Right cardiac atrium (tissue), 5 donors: ENCODE data around the gene CECR2. TPM values are rescaled to one million over a fixed set of nuclear protein-coding genes. Genes with fewer than 3 reads are reported as not detected.
"Not testable (repeated sequence)": the region's sequence is repeated elsewhere in the genome, so short reads cannot be mapped to it uniquely, and the experiment has no call there.

ENCODE experiments used
- ATAC-seq, 2 donors: fragments of 200-7000 bp; cut with Tn5 transposase; one replicate each; pipeline versions ENCODE4 v1.8.0 to v1.9.1; 2020; ENCODE audit warnings: moderate library complexity in 2 of 2, mild to moderate bottlenecking in 1 of 2
- DNase-seq, 3 donors: peaks; one replicate each; pipeline ENCODE4 v3.0.0-alpha.2; 2020
- H3K27ac ChIP-seq: one replicate; pipeline ENCODE4 v1.5.1; 2013; ENCODE audit warnings: mild to moderate bottlenecking, low read length, control low read depth, moderate library complexity
- H3K27me3 ChIP-seq: one replicate; pipeline ENCODE4 v1.6.1; 2013; ENCODE audit not compliant: control insufficient read depth, insufficient read depth
- H3K4me1 ChIP-seq: one replicate; pipeline ENCODE4 v1.6.1; 2013; ENCODE audit warnings: low read length; ENCODE audit not compliant: control insufficient read depth, insufficient read depth
- H3K4me3 ChIP-seq: one replicate; pipeline ENCODE4 v1.5.1; 2013; ENCODE audit warnings: low read length, control low read depth
- H3K9me3 ChIP-seq: one replicate; pipeline ENCODE4 v1.6.1; 2013; ENCODE audit warnings: low read length; ENCODE audit not compliant: control insufficient read depth
- WGBS: extraction: QIAGEN DNeasy Blood & Tissue Kit; methylation state at CpG from one replicate; pipeline ENCODE4 v1.1.7; 2013; 5-methylcytosine and 5-hydroxymethylcytosine counted together
- intact Hi-C, 4 donors: fragments of 100-400 bp; cut with DNase I; formaldehyde crosslinking; loops; one replicate each; pipeline versions ENCODE4 v1.11.0 to v1.14.0; 2022 to 2023
- polyA plus RNA-seq: library from polyadenylated mRNA; stranded (reverse); fragments of 200-250 nt; gene quantifications from one replicate; pipeline ENCODE4 v1.2.3, GENCODE V29; 2013
- total RNA-seq, 4 donors: library from RNA; stranded (reverse); fragmentation: NEBNext Ultra II Directional; extraction: Animal tissue kit (Norgen Biotek cat#: 25700); gene quantifications; one replicate each; pipeline ENCODE4 v1.2.1, GENCODE V29; 2021
- donor health status: healthy with polysubstance abuse.
- donor health status: DM: no; HTN: yes; CAD: no.
- donor health status: DM: no; HTN: no; CAD: no.
- donor health status: DM: no; HTN: yes; CAD: no; lungs with severe emphysema.
- donor health status: DM: yes; HTN: yes; CAD: no.

The CECR2 gene
- total and polyA plus RNA-seq, 5 donors = 3.4 to 8.3 (median 4.3) TPM

- intact Hi-C loops = no loop called here
- DNase-seq (no peak), ATAC-seq (peak; percentile 79 to 88)
- 38% methylated on average over 5 of the region's 5 CpGs for WGBS
- H3K27ac ChIP-seq = no peak overlapping the region
- no peaks in the 10 kb centered on the region for H3K27me3 ChIP-seq
- H3K9me3 ChIP-seq = no peaks in the 10 kb centered on the region
- no peak overlapping the region for H3K4me3 ChIP-seq
- no peaks in the 10 kb centered on the region for H3K4me1 ChIP-seq
Measured at GRCh38 chr22:17407643-17408042, 38.4 kb downstream of the CECR2 start.

GRCh38 chr22:17410576-17410975 is 41.3 kb downstream of the CECR2 start:
- no peak overlapping the region for H3K4me3 ChIP-seq
- no peaks in the 10 kb centered on the region for H3K4me1 ChIP-seq
- WGBS = 91% methylated on average over 4 of the region's 4 CpGs
- H3K27me3 ChIP-seq = no peaks in the 10 kb centered on the region
- DNase-seq (no peak), ATAC-seq (no peak)
- no peak overlapping the region for H3K27ac ChIP-seq
- intact Hi-C loops = no loop called here
- no peaks in the 10 kb centered on the region for H3K9me3 ChIP-seq

GRCh38 chr22:17411213-17411612 is 42.0 kb downstream of the CECR2 start:
- peak; percentile 35 to 47 for ATAC-seq
- no peaks in the 10 kb centered on the region for H3K9me3 ChIP-seq
- DNase-seq = peak in 1 of 3 donors; percentile 43
- intact Hi-C loops = no loop called here
- 42% methylated on average over 3 of the region's 3 CpGs for WGBS
- H3K27ac ChIP-seq = no peak overlapping the region
- no peaks in the 10 kb centered on the region for H3K4me1 ChIP-seq
- no peaks in the 10 kb centered on the region for H3K27me3 ChIP-seq
- H3K4me3 ChIP-seq = no peak overlapping the region

- ATAC-seq (no peak), DNase-seq (no peak)
- WGBS = 84% methylated on average over 6 of the region's 6 CpGs
- H3K4me1 ChIP-seq = no peaks in the 10 kb centered on the region
- no peak overlapping the region for H3K4me3 ChIP-seq
- no peak overlapping the region for H3K27ac ChIP-seq
- intact Hi-C loops = no loop called here
- H3K9me3 ChIP-seq = no peaks in the 10 kb centered on the region
- no peaks in the 10 kb centered on the region for H3K27me3 ChIP-seq
Measured at GRCh38 chr22:17412232-17412631, 43.0 kb downstream of the CECR2 start.

GRCh38 chr22:17418890-17419324 is 49.6 kb downstream of the CECR2 start:
- Histone ChIP-seq H3K27me3 (no peaks in the 10 kb centered on the region), H3K4me3 (no peak overlapping the region), H3K9me3 (no peaks in the 10 kb centered on the region), H3K4me1 (no peaks in the 10 kb centered on the region), H3K27ac (no peak overlapping the region)
- peak; percentile 66 to 86 (median 80) for DNase-seq
- 86% methylated on average over 27 of the region's 27 CpGs for WGBS
- ATAC-seq = peak; percentile 74 to 84
- intact Hi-C loops = no loop called here

- no peaks in the 10 kb centered on the region for H3K27me3 ChIP-seq
- H3K9me3 ChIP-seq = no peaks in the 10 kb centered on the region
- DNase-seq = no peak
- H3K4me1 ChIP-seq = no peaks in the 10 kb centered on the region
- ATAC-seq = no peak
- no peak overlapping the region for H3K4me3 ChIP-seq
- intact Hi-C loops = no loop called here
- H3K27ac ChIP-seq = no peak overlapping the region
- 91% methylated on average over 3 of the region's 3 CpGs for WGBS
Measured at GRCh38 chr22:17419348-17419747, 50.1 kb downstream of the CECR2 start.

GRCh38 chr22:17422736-17423343 is 53.6 kb downstream of the CECR2 start:
- Histone ChIP-seq H3K9me3 (no peaks in the 10 kb centered on the region), H3K27me3 (no peaks in the 10 kb centered on the region), H3K27ac (no peak overlapping the region), H3K4me3 (no peak overlapping the region), H3K4me1 (no peaks in the 10 kb centered on the region)
- WGBS = 86% methylated on average over 5 of the region's 5 CpGs
- DNase-seq (no peak), ATAC-seq (peak in 1 of 2 donors; percentile 60)
- intact Hi-C loops = no loop called here

GRCh38 chr22:17423616-17424015 is 54.4 kb downstream of the CECR2 start:
- no peaks in the 10 kb centered on the region for H3K9me3 ChIP-seq
- ATAC-seq = no peak
- H3K4me1 ChIP-seq = no peaks in the 10 kb centered on the region
- no peak overlapping the region for H3K27ac ChIP-seq
- intact Hi-C loops = no loop called here
- no peak for DNase-seq
- no peak overlapping the region for H3K4me3 ChIP-seq
- WGBS = 91% methylated on average over 6 of the region's 6 CpGs
- no peaks in the 10 kb centered on the region for H3K27me3 ChIP-seq

- not testable (repeated sequence) for H3K4me3 ChIP-seq, H3K27me3 ChIP-seq, H3K27ac ChIP-seq, ATAC-seq, DNase-seq, H3K4me1 ChIP-seq, H3K9me3 ChIP-seq
- intact Hi-C loops = loop anchor here in 1 of 4 donors (5.0 kb wide), 1 partner anchor 50 kb away; no protein-coding TSS in a partner anchor
- WGBS = 94% methylated on average over 6 of the region's 6 CpGs
Measured at GRCh38 chr22:17427528-17427927, 58.3 kb downstream of the CECR2 start.

GRCh38 chr22:17429516-17429915 is 60.3 kb downstream of the CECR2 start:
- ATAC-seq = no peak
- H3K4me1 ChIP-seq = peaks cover 2% of the 10 kb centered on the region

GRCh38 chr22:17430412-17430811 is 61.2 kb downstream of the CECR2 start:
- intact Hi-C loops = no loop called here
- H3K27me3 ChIP-seq = no peaks in the 10 kb centered on the region
- no peak overlapping the region for H3K27ac ChIP-seq
- no peak overlapping the region for H3K4me3 ChIP-seq
- H3K9me3 ChIP-seq = no peaks in the 10 kb centered on the region
- ATAC-seq = peak; percentile 86 to 88
- H3K4me1 ChIP-seq = peaks cover 2% of the 10 kb centered on the region
- no peak for DNase-seq

More at GRCh38 chr22:17429516-17429915, 60.3 kb downstream of the CECR2 start:
- Histone ChIP-seq H3K27me3 (no peaks in the 10 kb centered on the region), H3K4me3 (no peak overlapping the region), H3K27ac (no peak overlapping the region), H3K9me3 (no peaks in the 10 kb centered on the region)
- 81% methylated on average over 1 of the region's 1 CpG for WGBS
- DNase-seq = no peak
- intact Hi-C loops = loop anchor here in 1 of 4 donors (5.0 kb wide), 1 partner anchor 48 kb away; no protein-coding TSS in a partner anchor

- no peak for ATAC-seq
- Histone ChIP-seq H3K27me3 (no peaks in the 10 kb centered on the region), H3K9me3 (no peaks in the 10 kb centered on the region), H3K27ac (no peak overlapping the region), H3K4me3 (no peak overlapping the region), H3K4me1 (peaks cover 2% of the 10 kb centered on the region)
- WGBS = 92% methylated on average over 1 of the region's 1 CpG
- intact Hi-C loops = no loop called here
- DNase-seq = no peak
Measured at GRCh38 chr22:17431179-17431578, 61.9 kb downstream of the CECR2 start.
